Measurements from ENCODE around the gene FNIP1.

DNA sequence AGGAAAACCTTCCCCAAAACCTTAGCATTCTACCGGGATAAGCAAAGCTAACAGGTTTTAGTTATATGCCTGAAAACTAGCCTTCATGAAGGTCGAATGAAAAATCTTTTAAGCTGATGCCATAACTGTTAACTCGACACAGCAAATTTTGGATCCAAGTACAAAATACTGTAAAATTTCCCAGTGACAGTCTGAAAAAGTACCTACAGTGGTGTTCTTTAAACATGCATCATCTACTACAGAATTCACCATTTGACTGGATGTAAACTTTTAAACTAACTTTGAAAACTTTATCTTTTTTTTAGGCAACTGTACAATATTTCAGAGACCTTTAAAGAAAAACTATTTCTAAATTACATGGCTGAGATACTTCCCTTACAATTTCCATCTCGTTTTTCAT, 162.6 kb downstream of the FNIP1 start:
- TF ChIP-seq, protein P1, sequence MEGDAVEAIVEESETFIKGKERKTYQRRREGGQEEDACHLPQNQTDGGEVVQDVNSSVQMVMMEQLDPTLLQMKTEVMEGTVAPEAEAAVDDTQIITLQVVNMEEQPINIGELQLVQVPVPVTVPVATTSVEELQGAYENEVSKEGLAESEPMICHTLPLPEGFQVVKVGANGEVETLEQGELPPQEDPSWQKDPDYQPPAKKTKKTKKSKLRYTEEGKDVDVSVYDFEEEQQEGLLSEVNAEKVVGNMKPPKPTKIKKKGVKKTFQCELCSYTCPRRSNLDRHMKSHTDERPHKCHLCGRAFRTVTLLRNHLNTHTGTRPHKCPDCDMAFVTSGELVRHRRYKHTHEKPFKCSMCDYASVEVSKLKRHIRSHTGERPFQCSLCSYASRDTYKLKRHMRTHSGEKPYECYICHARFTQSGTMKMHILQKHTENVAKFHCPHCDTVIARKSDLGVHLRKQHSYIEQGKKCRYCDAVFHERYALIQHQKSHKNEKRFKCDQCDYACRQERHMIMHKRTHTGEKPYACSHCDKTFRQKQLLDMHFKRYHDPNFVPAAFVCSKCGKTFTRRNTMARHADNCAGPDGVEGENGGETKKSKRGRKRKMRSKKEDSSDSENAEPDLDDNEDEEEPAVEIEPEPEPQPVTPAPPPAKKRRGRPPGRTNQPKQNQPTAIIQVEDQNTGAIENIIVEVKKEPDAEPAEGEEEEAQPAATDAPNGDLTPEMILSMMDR (conservative IDR thresholded peaks at IDR 0.05; ENCODE audit: low read length) = no peak
- TF ChIP-seq EZH2phosphoT487 (IDR thresholded peaks at IDR 0.05; ENCODE audit: borderline replicate concordance) = no peak

Measured in Loucy (cell line).